Measurements from ENCODE around the gene AGBL3.

DNA sequence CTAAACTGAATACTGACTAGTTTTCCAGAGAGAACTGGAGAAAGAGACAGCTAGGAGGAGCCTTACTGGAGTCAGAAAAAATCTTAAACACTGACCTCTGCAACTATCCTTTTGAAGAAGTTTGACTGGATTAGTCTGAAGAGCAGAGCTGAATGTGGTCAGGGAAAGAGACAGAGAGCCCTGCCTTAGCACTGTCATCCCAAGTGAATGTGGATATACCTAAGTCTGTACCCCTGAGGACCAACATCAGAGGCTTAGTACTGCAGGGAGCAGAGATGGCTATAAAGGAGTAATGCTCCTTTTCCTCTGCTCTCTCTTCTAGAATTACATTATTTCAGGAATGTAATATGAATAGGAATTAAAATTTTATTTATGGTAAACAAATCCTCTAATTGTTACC lies 91.7 kb downstream of the AGBL3 start:
- TF ChIP-seq CTCF (IDR thresholded peaks at IDR 0.05): no peak
- TF ChIP-seq POLR2AphosphoS5 (IDR thresholded peaks at IDR 0.05): no peak
- no peak for TF ChIP-seq EP300 (IDR thresholded peaks at IDR 0.05)

Data from suprapubic skin (tissue), 4 donors.